Left ventricle myocardium superior (tissue), 1 donor: ENCODE measurements around the gene TANK. TPM values are rescaled to one million over a fixed set of nuclear protein-coding genes. Genes with fewer than 3 reads are reported as not detected.

Experiments used
- total RNA-seq: library from RNA; stranded (reverse); fragmentation: NEBNext Ultra II Directional; extraction: Animal tissue kit (Norgen Biotek cat#: 25700); gene quantifications from one replicate; pipeline ENCODE4 v1.2.1, GENCODE V29; 2021
- donor health status: DM: no; HTN: yes; CAD: no; lungs with severe emphysema.

TANK gene
- total RNA-seq, 1 donor from 2014 or later = 27.9 TPM

Other genes starting within 250 kb of the TANK start
- gene PSMD14, start 148.0 kb downstream of the TANK start, total RNA-seq = 40.4 TPM